OCI-LY1 (cell line): ENCODE results near the gene OGG1.

Experiments used
- H2AFZ ChIP-seq: fragments of 200-600 bp; sonication (generic), shearing (Covaris generic); 2 replicates; pipeline ENCODE4 v1.6.0; 2014; ENCODE audit warnings: antibody characterized with exemption, mild to moderate bottlenecking, low read length
- H3F3A ChIP-seq: fragments of 200-600 bp; sonication (generic), shearing (Covaris generic); 2 replicates; pipeline ENCODE4 v1.6.0; 2014; ENCODE audit warnings: mild to moderate bottlenecking, antibody characterized with exemption, low read length, moderate library complexity; ENCODE audit not compliant: insufficient read depth
- H3K27ac ChIP-seq: fragments of 200-600 bp; sonication (generic); 2 replicates; pipeline ENCODE4 v1.5.1; 2014; ENCODE audit warnings: low read length, mixed run types, mild to moderate bottlenecking, low read depth; ENCODE audit not compliant: poor library complexity, severe bottlenecking
- H3K27me3 ChIP-seq: fragments of 200-600 bp; sonication (generic); 2 replicates; pipeline ENCODE4 v1.6.0; 2014; ENCODE audit warnings: antibody characterized with exemption, mild to moderate bottlenecking, low read length, moderate library complexity; ENCODE audit not compliant: insufficient read depth
- H3K36me3 ChIP-seq: fragments of 200-600 bp; sonication (generic); 2 replicates; pipeline ENCODE4 v1.6.1; 2014; ENCODE audit warnings: mild to moderate bottlenecking, antibody characterized with exemption, low read length, moderate library complexity, mixed read lengths; ENCODE audit not compliant: insufficient read depth
- H3K4me1 ChIP-seq: fragments of 200-600 bp; sonication (generic); 2 replicates; pipeline ENCODE4 v1.5.1; 2014; ENCODE audit warnings: mild to moderate bottlenecking, low read length, moderate library complexity; ENCODE audit not compliant: insufficient read depth, severe bottlenecking
- H3K4me2 ChIP-seq: fragments of 200-600 bp; sonication (generic), shearing (Covaris generic); 2 replicates; pipeline ENCODE4 v1.6.1; 2014; ENCODE audit warnings: low read length
- H3K4me3 ChIP-seq: fragments of 200-600 bp; sonication (generic); 2 replicates; pipeline ENCODE4 v1.5.1; 2014; ENCODE audit warnings: low read length, low read depth, mild to moderate bottlenecking, mixed read lengths; ENCODE audit not compliant: poor library complexity, severe bottlenecking
- H3K79me2 ChIP-seq: fragments of 200-600 bp; shearing (Covaris generic); 2 replicates; pipeline ENCODE4 v1.6.1; 2016; ENCODE audit warnings: mixed run types, low read length, mixed read lengths; ENCODE audit not compliant: insufficient read depth
- H3K9ac ChIP-seq: fragments of 200-600 bp; sonication (generic), shearing (Covaris generic); 2 replicates; pipeline ENCODE4 v1.6.1; 2014; ENCODE audit warnings: mild to moderate bottlenecking, low read length, mixed read lengths
- H3K9me2 ChIP-seq: fragments of 200-600 bp; sonication (generic), shearing (Covaris generic); 2 replicates; pipeline ENCODE4 v1.6.1; 2014; ENCODE audit warnings: low read depth, mild to moderate bottlenecking, low read length, mixed read lengths
- H3K9me3 ChIP-seq: fragments of 200-600 bp; shearing (Covaris generic); 2 replicates; pipeline ENCODE4 v1.6.1; 2014; ENCODE audit warnings: low read length, mixed read lengths
- H4K20me1 ChIP-seq: fragments of 200-600 bp; sonication (generic), shearing (Covaris generic); 2 replicates; pipeline ENCODE4 v1.6.0; 2016; ENCODE audit warnings: mild to moderate bottlenecking, low read length; ENCODE audit not compliant: insufficient read depth
- EZH2 ChIP-seq: fragments of 200-600 bp; sonication (generic), shearing (Covaris generic); IDR thresholded peaks from 2 replicates; pipeline ENCODE4 v1.8.0; 2017; ENCODE audit warnings: borderline replicate concordance, mixed run types, mild to moderate bottlenecking, antibody characterized with exemption, low read length, moderate library complexity, mixed read lengths
- TF ChIP-seq, protein P1 (sequence below): fragments of 200-600 bp; sonication (generic), shearing (Covaris generic); IDR thresholded peaks from 2 replicates; pipeline ENCODE4 v1.5.1; 2017; ENCODE audit warnings: mild to moderate bottlenecking, antibody characterized with exemption, low read length, moderate library complexity, mixed read lengths

The OGG1 gene

DNA sequence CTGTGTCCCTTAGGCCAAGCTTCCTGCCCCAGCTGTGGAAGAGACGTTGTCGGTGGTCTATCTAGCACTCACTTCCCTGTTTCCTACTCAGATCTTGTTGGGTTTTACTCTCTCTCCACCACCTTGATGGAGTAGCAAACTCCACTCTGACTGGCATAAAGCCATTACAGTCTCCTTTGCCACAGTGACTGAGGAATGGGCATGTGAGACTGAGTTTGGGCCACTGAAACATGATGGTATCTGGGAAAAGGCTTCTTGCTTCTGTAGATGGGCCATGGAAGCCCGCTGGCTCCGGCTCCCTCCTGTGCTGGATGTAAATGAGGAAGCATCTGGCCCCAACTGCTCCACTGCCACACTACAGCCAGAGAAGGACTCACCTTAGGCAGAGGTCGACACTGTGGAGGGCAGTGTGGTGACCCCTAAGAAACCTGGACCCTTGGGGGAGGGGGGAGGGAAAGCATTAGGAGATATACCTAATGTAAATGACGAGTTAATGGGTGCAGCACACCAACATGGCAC, 29.4 kb downstream of the OGG1 start:
- H3K27me3 ChIP-seq: no peaks in the 10 kb centered on the region
- H3K9me2 ChIP-seq: no peaks in the 10 kb centered on the region
- peaks cover 34% of the 10 kb centered on the region for H3K4me1 ChIP-seq
- TF ChIP-seq, protein P1, sequence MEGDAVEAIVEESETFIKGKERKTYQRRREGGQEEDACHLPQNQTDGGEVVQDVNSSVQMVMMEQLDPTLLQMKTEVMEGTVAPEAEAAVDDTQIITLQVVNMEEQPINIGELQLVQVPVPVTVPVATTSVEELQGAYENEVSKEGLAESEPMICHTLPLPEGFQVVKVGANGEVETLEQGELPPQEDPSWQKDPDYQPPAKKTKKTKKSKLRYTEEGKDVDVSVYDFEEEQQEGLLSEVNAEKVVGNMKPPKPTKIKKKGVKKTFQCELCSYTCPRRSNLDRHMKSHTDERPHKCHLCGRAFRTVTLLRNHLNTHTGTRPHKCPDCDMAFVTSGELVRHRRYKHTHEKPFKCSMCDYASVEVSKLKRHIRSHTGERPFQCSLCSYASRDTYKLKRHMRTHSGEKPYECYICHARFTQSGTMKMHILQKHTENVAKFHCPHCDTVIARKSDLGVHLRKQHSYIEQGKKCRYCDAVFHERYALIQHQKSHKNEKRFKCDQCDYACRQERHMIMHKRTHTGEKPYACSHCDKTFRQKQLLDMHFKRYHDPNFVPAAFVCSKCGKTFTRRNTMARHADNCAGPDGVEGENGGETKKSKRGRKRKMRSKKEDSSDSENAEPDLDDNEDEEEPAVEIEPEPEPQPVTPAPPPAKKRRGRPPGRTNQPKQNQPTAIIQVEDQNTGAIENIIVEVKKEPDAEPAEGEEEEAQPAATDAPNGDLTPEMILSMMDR: no peak
- TF ChIP-seq EZH2: no peak
- no peaks in the 10 kb centered on the region for H3K79me2 ChIP-seq
- no peak overlapping the region for H3K4me2 ChIP-seq
- no peak overlapping the region for H2AFZ ChIP-seq
- no peaks in the 10 kb centered on the region for H3K9me3 ChIP-seq
- no peaks in the 10 kb centered on the region for H3F3A ChIP-seq
- no peak overlapping the region for H3K9ac ChIP-seq
- H3K4me3 ChIP-seq: no peak overlapping the region
- H4K20me1 ChIP-seq: no peaks in the 10 kb centered on the region
- peaks cover 22% of the 10 kb centered on the region; the same call in 1 of the 2 replicates for H3K36me3 ChIP-seq
- peak overlapping the region; percentile 88 for H3K27ac ChIP-seq

DNA sequence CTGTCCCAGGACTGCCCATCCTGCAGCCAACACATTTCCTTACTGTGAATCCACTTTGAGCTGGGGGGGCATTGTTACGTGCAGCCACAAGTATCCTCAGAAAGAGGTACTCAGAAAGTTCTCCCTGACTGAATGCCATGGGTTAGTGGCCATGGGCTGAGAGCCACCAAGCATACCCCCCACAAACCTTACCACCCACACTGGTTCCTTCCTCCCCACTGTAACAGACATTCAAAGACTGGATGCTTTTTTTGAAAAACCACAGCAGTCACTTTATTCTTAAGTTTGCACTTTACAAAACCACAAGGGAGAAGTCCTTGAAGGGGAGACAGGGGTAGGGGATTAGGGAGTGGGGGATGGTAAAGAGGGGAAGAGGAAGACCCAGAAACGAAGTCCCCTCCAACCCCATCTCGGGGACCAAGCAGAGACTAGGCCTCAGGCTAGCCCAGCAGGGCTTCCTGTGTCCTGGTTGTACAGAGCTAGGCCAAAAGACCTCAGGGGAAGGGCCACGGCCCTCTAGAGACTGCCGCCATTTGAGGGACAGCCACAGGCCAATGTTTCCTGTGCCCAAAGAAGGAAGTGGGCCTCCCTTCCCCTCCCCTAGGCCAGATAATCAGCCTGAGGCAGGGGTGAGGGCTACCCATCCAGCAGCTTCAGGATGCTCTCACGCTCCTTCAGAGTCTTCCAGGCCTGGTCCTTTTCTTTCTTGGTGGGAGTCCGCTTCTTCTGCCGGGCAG, 30.1 kb downstream of the OGG1 start:
- Histone ChIP-seq H3K36me3 (peaks cover 23% of the 10 kb centered on the region; the same call in 1 of the 2 replicates), H3K4me2 (peak overlapping the region; percentile 23)

DNA sequence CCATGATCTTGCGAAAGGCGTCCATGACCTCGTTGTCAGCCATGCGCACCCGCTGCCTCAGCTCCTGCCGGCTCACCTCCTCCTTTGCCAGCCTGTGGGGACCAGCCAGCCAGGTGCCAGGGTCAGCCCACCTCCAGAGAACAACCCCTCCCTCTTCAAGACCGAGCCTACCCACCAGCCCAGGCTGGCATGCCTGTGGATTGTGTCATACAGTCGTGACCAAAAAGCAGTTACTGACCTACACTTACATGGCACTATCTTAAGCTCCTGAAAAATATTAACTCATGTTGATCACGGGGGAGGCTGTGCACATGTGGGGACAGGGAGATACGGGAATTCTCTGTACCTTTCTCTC, 30.7 kb downstream of the OGG1 start:
- no peaks in the 10 kb centered on the region for H3K9me3 ChIP-seq
- peak overlapping the region; percentile 43; the same call in 1 of the 2 replicates for H3K9ac ChIP-seq
- peak overlapping the region; percentile 1 for H3K4me3 ChIP-seq
- H4K20me1 ChIP-seq: no peaks in the 10 kb centered on the region
- H3K9me2 ChIP-seq: no peaks in the 10 kb centered on the region
- no peak for TF ChIP-seq EZH2
- TF ChIP-seq, protein P1: no peak
- H3F3A ChIP-seq: no peaks in the 10 kb centered on the region
- H3K4me2 ChIP-seq: peak overlapping the region; percentile 23
- peaks cover 34% of the 10 kb centered on the region for H3K4me1 ChIP-seq
- no peaks in the 10 kb centered on the region for H3K27me3 ChIP-seq
- peaks cover 29% of the 10 kb centered on the region; the same call in 1 of the 2 replicates for H3K36me3 ChIP-seq
- H3K79me2 ChIP-seq: no peaks in the 10 kb centered on the region
- H2AFZ ChIP-seq: no peak overlapping the region
- peak overlapping the region; percentile 88 for H3K27ac ChIP-seq

More for the DNA sequence above, 30.1 kb downstream of the OGG1 start:
- Histone ChIP-seq H3K9me2 (no peaks in the 10 kb centered on the region), H3K27ac (peak overlapping the region; percentile 88), H4K20me1 (no peaks in the 10 kb centered on the region), H3K4me3 (peak overlapping the region; percentile 1), H3K9ac (peak overlapping the region; percentile 43; the same call in 1 of the 2 replicates), H3F3A (no peaks in the 10 kb centered on the region), H3K9me3 (no peaks in the 10 kb centered on the region), H3K79me2 (no peaks in the 10 kb centered on the region), H3K4me1 (peaks cover 34% of the 10 kb centered on the region), H3K27me3 (no peaks in the 10 kb centered on the region), H2AFZ (no peak overlapping the region)
- TF ChIP-seq, protein P1: no peak
- no peak for TF ChIP-seq EZH2
